Muscle of back (tissue), 11 donors: Measurements from ENCODE around the gene MT1E. TPM values are rescaled to one million over a fixed set of nuclear protein-coding genes. Genes with fewer than 3 reads are reported as not detected.
A peak's percentile ranks its signal among the peaks of the same experiment; 100 is the strongest.
"Not testable (repeated sequence)": the region's sequence is repeated elsewhere in the genome, so short reads cannot be mapped to it uniquely, and the experiment has no call there.

Experiments used
- DNase-seq, 3 donors: peaks; one replicate each; pipeline versions ENCODE4 v3.0.0 to v3.0.0-alpha.2; 2013
- polyA plus RNA-seq, 10 donors: library from polyadenylated mRNA; unstranded; fragments of 120-200 nt; gene quantifications; one replicate each; pipeline ENCODE4 v1.2.1, GENCODE V29; 2013; ENCODE audit not compliant: insufficient read length in 10 of 10

Gene MT1E
- polyA plus RNA-seq, 10 donors = 10.5 to 27.6 (median 20.4) TPM

DNA sequence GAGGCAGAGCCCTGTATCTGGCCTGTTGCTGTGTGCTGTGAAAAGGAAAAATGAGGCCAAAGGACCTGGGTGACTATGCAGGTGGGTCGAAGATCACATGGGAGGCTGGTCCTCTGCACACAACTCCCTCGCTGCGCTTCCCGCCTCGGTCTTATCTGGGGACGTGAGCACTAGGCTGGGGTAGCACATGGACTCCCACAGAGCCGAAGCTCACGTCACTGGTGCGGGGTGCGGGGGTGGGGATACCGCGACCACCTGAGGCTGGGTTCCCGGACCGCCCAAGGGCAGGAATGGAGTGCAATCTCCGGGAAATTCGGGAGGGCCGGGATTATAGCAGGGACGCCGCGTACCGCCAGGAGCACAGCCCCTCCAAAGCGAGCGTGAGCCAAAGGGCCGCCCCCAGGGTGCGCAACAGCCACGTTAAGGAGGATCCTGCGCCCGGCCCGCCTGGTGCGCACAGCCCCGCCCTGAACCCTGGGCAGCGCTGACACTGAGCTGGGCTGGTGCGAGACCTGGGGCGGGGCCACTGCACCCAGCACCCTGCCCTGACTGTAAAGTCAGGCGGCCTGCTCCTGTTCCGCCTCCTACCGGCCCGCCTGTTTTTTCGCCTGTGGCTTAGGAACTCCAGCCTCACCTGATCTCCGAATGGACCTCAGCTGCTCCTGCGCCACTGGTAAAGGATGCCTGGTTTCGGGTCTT, 17.6 kb downstream of the MT1E start:
- DNase-seq = peak in 1 of 3 donors; percentile 28

DNA sequence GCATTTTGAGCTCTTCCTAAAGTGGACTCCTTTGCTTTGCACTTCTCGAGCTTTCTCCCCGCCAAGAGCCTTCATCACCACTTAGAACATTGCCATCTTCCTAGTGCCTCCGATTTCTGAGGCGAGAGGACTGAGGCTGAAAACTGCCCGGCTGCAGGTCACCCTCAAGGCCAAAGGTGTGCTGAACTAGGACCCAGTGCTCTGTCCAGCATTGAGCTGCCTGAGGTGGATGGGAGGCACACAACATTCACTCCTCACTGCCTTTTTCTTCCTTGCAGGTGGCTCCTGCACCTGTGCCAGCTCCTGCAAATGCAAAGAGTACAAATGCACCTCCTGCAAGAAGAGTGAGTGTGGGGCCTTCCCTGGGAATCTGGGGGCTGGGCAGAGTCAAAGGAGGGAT, 18.3 kb downstream of the MT1E start:
- DNase-seq = no peak

DNA sequence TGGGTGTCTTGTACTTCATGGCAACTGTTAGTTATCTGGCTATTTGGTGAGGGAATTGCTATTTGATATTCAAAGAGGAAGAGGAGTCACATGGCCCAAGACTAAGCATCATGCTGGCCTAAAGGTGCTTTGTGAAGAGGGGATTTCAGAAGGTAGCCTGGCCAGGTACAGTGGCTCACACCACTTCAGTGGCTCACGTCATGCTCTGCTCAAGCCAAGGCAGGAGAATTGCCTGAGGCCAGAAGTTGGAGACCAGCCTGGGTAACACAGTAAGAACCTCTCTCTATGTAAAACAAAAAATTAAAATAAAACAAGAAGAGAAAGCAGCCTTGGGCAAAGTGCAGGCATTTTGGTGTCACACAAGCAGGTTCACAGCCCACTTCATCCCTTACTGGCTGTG, 19.7 kb downstream of the MT1E start:
- DNase-seq = no peak

GRCh38 chr16:56645838-56646237, 20.3 kb downstream of the MT1E start:
- no peak for DNase-seq

GRCh38 chr16:56647641-56648431, 22.3 kb downstream of the MT1E start:
- DNase-seq = no peak

GRCh38 chr16:56649271-56649670, 23.7 kb downstream of the MT1E start:
- DNase-seq = no peak

GRCh38 chr16:56649820-56650219, 24.2 kb downstream of the MT1E start:
- DNase-seq = no peak

GRCh38 chr16:56651586-56651985, 26.0 kb downstream of the MT1E start, which contains the start of gene MT1B:
Gene MT1B, plus strand, starts transcription at chr16:56651886. Its CDS starts 68 bp downstream, at chr16:56651954.
- DNase-seq = no peak

GRCh38 chr16:56652600-56652999, 27.0 kb downstream of the MT1E start:
- DNase-seq = no peak

DNA sequence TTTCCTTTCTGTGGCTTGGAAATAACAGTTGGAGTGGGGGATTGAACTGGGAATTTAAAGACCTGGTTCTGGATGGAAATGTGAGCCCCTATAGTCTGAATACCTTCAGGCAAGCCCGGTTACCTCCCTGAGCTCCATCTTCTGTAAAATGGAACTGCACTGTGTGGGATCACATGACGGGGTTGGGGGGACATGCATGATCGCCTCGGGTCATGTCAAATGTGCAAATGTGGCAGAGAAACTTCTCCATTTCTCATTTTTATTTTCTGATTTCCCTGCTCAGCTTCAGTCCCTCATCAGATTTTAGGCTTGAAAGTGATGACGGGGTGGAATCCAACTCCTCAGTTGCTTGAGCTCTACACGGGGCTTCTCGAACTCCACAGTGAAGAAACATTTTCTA, 27.6 kb downstream of the MT1E start:
- no peak for DNase-seq

- no peak for DNase-seq
Observed at GRCh38 chr16:56657555-56658326, 32.2 kb downstream of the MT1E start, which contains the start of gene MT1F. Gene MT1F, plus strand, starts transcription at chr16:56657959. Its CDS starts 100 bp downstream, at chr16:56658059.

DNA sequence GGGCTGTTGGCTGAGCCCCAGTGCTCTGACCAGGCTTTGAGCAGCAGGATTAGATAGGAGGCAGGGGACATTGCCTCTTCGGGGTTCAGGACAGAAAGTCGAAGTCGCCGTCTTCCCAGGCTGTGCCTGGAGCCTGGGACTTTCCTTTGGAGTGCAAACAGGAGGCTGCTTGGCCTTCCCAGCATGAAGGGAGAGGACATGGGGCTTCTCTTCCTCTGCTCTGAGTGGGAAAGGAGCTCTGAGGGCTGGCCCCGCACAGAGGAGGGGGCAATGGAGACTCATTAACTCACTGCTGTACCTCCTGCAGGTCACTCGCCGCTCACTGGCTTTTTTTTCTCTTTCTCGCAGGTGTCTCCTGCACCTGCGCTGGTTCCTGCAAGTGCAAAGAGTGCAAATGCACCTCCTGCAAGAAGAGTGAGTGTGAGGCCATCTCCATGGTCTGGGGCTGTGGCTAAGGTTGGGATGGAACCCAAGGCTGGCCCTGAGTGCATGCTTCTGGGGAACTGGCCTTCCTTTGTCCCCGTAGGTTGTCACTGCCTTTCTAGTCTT, 32.8 kb downstream of the MT1E start:
- DNase-seq = no peak

GRCh38 chr16:56662357-56663354, 37.1 kb downstream of the MT1E start:
- no peak for DNase-seq

- no peak for DNase-seq
Observed at GRCh38 chr16:56664506-56664905, 38.9 kb downstream of the MT1E start.

GRCh38 chr16:56665286-56666261, 40.0 kb downstream of the MT1E start:
- not testable (repeated sequence) for DNase-seq

DNA sequence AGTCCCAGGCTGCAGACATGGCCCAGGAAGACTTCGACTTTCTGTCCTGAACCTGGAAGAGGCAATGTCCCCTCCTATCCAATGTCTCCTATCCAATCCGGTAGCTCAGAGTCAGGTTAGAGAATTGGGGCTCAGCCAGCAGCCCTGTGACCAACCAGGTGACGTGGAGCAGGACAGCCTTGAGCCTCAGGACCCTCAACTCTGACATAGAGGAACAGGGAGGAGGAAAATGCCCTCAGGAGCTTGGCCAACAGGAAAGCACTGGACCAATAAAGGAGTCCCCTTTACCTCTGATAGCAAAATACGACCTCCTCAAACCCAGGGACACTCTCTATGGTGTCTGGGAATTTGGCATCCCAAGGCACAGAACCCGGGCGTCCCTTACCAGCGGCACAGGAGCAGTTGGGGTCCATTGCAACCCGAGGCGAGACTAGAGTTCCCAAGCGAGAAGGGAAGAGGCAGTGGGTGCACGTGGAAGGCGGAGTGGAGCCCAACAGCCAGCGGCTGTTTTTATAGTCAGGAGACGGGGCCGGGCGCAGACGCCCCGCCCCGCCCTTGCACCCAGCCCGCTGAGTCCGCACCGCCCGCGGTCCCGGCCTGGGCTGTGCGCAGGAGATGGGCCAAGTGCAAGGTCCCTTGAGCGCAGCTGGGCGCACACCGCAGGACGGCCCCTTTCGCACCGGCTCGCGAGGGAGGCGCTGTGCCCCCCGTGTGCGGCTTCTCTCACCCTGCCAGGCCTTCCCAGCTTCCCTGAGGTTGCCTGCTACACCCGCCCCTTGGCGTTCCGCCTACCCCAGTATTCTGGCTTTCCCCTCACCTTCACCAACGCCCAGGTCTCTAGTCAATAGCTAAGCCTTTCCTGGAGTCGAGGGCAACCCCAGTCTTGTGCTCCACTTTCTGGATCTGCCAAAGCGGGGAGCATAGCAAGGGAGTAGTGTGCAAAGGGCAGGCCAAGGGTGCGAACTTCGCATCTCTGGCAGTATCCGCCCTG, 42.3 kb downstream of the MT1E start, which contains the start of gene MT1G:
TSS of gene MT1G (minus strand) at position 485 of the 991 bp plus-strand sequence. CDS start at position 413, 72 bp downstream.
- peak in 1 of 3 donors; percentile 62 for DNase-seq

DNA sequence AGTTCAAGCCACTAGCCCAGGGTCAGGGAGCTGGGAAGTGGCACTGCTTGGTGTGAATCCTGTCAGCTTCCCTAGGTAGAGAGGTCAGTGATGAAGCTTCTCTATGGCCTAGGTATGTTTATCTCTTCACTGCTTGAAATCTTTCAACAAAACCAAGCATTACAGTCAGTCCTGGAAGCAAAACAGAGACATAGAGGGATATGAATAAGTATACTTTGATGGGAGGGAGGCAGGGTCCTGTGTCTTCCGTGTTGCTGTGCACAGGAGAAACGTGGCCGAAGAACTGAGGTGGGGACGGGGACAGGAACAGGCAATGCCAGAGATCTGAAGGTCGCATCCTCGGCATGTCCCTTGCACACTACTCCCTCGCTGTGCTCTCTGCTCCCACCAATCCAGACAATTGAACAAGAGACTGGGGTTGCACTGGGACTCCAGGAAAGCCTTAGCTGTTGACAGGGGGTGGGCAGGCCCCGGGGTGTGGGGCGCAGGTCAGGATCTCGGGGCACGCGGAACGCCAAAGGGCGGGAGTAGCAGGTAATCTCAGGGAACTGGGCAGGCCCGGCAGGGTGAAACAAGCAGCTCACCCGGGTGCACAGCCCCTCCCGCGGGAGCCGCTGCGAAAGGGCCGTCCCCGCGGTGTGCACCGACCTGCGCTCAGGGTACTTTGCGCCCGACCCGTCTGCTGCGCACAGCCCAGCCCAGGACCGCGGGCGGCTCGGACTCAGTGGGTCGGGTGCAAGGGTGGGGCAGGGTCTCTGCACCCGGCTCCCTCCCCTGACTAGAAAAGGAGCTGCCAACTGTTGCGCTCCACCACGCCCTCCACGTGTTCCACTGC, 43.6 kb downstream of the MT1E start, which contains the start of gene MT1H:
TSS of gene MT1H (plus strand) at position 810 of the 835 bp plus-strand sequence. CDS start 71 bp downstream, outside the sequence.
- DNase-seq = no peak
